Mammary microvascular endothelial cell (primary cell): ENCODE data around the gene FHDC1. TPM values are rescaled to one million over a fixed set of nuclear protein-coding genes. Genes with fewer than 3 reads are reported as not detected.

Experiments used
- total RNA-seq: library from RNA; depleted of rRNA; stranded (reverse); fragments of >200 nt; gene quantifications from 2 replicates; pipeline ENCODE4 v1.2.3, GENCODE V29; 2015

The FHDC1 gene, protein sequence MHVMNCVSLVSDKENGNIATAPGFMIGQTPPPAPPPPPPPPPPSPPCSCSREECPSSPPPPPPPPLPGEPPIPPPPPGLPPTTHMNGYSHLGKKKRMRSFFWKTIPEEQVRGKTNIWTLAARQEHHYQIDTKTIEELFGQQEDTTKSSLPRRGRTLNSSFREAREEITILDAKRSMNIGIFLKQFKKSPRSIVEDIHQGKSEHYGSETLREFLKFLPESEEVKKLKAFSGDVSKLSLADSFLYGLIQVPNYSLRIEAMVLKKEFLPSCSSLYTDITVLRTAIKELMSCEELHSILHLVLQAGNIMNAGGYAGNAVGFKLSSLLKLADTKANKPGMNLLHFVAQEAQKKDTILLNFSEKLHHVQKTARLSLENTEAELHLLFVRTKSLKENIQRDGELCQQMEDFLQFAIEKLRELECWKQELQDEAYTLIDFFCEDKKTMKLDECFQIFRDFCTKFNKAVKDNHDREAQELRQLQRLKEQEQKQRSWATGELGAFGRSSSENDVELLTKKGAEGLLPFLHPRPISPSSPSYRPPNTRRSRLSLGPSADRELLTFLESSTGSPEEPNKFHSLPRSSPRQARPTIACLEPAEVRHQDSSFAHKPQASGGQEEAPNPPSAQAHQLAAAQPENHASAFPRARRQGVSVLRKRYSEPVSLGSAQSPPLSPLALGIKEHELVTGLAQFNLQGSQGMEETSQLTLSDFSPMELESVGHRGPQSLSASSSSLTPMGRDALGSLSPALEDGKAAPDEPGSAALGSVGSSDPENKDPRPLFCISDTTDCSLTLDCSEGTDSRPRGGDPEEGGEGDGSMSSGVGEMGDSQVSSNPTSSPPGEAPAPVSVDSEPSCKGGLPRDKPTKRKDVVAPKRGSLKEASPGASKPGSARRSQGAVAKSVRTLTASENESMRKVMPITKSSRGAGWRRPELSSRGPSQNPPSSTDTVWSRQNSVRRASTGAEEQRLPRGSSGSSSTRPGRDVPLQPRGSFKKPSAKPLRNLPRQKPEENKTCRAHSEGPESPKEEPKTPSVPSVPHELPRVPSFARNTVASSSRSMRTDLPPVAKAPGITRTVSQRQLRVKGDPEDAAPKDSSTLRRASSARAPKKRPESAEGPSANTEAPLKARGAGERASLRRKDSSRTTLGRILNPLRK
- 0.10 and 0.20 TPM in 2 replicates for total RNA-seq

DNA sequence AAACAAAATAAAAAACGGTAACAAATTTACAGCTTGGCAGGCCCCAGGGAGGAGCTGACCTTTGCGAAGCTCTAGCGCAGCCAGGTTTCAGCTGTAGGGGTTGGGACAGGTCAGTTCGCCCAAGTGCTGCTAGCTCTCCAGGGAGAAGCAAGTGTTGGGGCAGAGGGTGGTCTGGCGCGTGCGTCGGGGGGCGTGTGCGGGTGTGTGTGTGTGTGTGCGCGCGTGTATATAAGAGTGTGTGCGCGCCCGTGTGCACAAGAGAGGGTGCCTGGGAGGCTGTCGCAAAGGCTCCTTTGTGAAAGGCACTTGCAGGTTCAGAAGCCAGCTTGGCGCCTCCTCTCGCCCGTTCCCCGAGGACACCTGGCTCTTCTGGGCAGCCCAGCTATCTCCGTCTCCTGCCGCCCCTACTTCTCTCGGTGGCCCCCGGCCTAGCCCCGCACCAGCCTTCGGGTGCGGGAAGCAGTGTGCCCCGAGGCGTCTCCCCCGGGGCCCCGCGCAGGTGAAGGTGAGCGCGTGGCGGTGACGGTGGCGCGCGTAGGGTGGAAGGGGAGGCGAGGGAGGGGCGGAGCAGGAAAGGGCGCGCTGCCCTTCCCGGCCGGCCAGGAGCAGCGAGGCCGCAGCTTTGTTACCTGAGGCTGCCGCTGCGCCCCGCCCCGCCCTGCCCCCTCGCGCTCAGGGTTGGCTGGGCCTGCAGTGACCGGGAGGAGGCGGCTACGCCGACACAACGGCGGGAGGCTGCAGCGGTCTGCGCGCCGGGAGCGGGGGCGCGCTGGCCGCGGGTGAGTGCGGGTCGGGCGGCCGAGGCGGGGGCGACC is at the start of gene FHDC1:
FHDC1 (plus strand) TSS at position 693 of the 815 bp plus-strand sequence. CDS start 6,735 bp downstream, outside the sequence.

Other genes with a start within 250 kb of the FHDC1 start
- 0.07 and 0.25 TPM in 2 replicates for gene TIGD4, start 156.6 kb upstream of the FHDC1 start, total RNA-seq
- 22.3 and 23.6 TPM in 2 replicates for gene ARFIP1, start 156.4 kb upstream of the FHDC1 start, total RNA-seq